HT-29 (cell line): Measurements from ENCODE around the gene AUNIP. TPM values are rescaled to one million over a fixed set of nuclear protein-coding genes. Genes with fewer than 3 reads are reported as not detected.

Source experiments
- DNase-seq: peaks from one replicate; pipeline ENCODE4 v3.0.0-alpha.2; 2015; ENCODE audit warnings: low spot score
- total RNA-seq: library from RNA; depleted of rRNA; stranded (reverse); fragments of >200 nt; shearing (Covaris generic); gene quantifications from 2 replicates; pipeline ENCODE4 v1.2.3, GENCODE V29; 2014

AUNIP gene
- total RNA-seq, 1 experiment from 2014 or later, result 8.3 TPM

GRCh38 chr1:25889470-25889869, 30.2 kb upstream of the AUNIP start:
- DNase-seq, result peak; percentile 19

- no peak for DNase-seq
Measured at GRCh38 chr1:25888426-25888987, 29.2 kb upstream of the AUNIP start.

DNA sequence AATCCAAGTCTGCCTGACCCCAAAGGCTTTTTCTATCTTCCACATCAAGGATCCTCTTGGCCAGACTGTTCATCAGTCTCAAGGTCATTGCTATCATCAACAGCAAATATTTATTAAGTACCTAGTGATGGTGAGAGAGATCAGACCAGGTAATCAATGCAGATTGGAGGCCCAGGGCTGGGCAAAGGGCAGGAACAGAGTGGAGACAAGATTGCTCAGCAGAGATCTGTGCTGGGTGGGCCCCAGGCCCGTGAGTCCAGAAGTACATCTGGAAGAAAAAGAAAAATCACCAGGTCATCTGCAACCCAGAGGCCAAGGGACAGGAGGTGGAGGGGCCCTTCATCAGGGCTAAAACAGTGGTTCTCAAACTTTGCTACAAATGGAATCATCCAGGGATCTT, 26.3 kb upstream of the AUNIP start:
- DNase-seq, result no peak

- no peak for DNase-seq
Measured at GRCh38 chr1:25881266-25881665, 22.0 kb upstream of the AUNIP start.

DNA sequence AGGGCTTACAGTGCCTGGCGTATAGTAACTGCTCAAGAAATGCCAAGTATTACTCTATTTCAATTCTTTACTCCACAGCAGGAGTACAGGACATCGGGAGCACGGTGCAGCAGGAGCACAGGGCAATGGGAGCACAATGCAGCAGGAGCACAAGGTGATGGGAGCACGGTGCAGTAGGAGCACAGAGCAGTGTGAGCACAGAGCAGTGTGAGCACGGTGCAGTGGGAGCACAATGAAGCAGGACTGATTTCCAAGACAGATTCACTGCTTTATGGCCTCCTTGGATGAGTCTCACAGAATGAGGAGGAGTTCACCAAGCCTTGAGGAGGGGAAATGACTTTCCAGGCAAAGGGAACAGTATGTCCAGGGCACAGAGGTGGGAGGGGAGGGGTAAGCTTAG, 21.3 kb upstream of the AUNIP start:
- DNase-seq, result no peak

GRCh38 chr1:25879675-25880074, 20.4 kb upstream of the AUNIP start:
- no peak for DNase-seq

DNA sequence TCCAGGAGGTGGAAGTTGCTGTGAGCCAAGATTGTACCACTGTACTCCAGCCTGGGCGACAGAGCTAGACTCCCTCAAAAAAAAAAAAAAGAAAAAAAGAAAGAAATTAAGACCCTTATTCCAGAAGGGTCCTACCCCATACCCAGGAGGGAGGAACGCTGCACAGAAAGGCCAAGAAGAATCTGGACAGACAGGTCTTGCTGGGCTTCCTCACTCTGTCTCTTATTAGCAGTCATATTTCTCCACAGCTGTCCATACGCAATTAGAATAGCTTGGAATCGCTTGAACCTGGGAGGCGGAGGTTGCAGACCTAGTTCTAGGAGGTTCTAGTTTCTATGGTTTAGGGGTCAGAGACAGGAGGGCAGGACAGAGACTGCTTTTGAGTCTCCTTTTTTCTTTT, 19.4 kb upstream of the AUNIP start:
- no peak for DNase-seq

DNA sequence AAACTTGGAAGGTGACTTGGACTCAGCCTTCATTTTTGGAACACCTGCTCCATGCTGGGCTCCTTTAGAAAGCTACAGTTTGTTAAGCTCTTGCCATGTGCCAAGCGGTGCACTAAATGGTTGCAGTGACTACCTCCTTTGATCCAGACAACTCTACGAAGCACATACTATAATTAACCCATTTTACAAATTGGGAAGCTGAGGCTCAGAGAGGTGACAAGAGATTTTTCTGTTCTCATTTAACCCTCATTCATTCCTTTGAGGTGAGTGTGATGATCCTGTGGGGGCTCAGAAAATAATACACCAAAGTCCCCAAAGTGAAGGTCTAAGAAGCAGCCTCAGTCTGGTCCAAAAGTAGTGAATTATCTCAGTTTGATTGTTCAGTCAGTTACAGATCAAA, 17.9 kb upstream of the AUNIP start:
- no peak for DNase-seq

- DNase-seq, result no peak
Measured at GRCh38 chr1:25876693-25877077, 17.4 kb upstream of the AUNIP start.

DNA sequence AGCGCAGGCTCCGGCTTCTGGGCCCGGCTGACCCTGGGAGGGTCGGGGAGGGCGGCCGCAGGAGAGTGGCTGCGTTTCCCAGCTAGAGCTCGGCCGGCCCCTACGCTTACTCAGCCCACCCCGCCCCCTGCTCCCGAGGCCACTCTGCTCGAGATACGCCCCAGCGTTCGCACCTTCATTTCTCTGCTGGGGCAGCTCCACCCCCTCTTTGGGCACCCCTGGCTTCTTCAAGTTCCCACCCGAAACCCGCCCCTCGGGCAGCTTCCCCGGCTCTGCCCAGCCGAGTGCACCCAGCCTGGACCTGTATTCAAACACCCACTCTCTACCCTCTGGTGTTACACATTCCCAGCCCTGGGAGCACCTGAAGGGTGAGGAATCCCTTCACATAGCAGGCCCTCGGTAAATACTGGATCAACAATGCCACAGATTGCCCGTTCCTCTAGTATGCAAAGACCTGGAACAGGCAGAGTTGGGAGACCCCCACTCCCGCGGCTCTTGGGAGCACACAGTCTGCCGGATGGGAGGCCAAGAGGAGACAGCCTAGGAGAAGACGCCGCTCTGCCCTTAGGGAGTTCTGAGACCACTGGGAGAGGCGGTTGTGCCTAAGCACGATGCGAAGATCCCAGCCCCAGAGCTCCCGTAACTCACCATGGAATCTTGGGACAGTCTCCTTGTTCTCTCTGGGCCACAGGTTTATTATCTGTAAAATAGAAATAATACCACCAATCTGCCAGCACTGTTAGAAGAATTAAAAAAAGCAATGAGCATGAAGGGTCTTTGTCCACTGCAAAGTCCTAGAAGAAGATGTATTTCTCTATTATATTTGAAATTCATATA, 16.8 kb upstream of the AUNIP start:
- DNase-seq, result peak; percentile 31

DNA sequence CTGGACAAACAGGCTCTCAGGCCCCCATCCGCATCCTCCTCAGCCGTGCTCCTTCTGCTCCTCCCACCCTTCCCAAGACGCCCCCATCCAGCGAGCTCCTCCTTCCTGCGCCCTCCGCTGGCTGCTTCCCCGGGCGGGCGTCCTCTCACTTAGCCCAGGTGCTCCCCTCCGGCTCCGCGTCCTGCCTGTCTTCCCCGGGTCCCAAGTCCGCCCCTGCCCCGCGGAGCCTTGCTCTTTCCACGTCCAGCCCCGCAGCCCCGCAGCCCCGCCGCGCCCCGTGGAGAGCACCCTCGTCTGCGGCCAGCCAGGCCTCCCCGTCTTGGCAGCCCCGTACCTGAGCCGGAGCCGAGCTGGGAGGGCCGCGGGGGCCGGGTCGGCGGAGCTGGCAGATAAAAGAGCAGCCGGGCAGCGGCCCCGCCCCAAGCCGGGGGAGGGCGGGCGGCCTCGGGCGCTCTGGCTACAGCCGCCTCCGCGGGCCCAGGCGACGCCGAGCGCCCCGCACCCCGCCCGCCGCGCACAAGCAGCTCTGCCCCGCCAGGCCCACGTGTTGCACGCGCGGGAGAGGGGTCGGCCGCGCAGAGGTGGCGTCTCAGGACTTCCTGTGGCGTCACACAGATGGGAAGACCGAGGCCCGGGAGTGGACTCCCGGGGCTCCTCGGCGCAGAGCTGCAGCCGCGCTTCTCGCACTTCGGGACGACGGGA, 16.0 kb upstream of the AUNIP start, which contains the start of gene PAQR7:
PAQR7 (minus strand) TSS at position 555 of the 702 bp plus-strand sequence. CDS start 11,869 bp downstream, outside the sequence.
- DNase-seq, result peak; percentile 71

- DNase-seq, result no peak
Measured at GRCh38 chr1:25874635-25875153, 15.4 kb upstream of the AUNIP start.

GRCh38 chr1:25874209-25874608, 15.0 kb upstream of the AUNIP start:
- DNase-seq, result no peak

DNA sequence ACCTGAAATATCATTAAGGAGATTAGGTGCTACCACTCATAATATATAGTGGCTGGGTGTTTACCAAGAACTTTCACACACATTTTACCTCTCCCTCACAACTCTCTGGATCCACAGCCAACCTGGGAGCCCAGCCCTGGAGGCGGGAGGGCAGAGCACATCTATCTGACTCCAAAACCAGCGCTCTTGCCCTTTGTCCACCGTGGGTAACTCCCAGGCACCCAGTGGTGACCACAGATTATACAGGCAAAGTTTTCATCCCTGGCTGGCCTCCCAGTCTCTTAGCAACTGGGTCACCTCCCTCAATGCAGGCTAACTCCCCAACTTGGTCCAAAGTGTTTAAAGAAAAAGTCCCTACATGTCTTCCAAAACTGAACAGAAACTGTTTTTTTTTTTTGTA, 13.9 kb upstream of the AUNIP start:
- DNase-seq, result peak; percentile 38

GRCh38 chr1:25872713-25873112, 13.5 kb upstream of the AUNIP start:
- DNase-seq, result no peak

DNA sequence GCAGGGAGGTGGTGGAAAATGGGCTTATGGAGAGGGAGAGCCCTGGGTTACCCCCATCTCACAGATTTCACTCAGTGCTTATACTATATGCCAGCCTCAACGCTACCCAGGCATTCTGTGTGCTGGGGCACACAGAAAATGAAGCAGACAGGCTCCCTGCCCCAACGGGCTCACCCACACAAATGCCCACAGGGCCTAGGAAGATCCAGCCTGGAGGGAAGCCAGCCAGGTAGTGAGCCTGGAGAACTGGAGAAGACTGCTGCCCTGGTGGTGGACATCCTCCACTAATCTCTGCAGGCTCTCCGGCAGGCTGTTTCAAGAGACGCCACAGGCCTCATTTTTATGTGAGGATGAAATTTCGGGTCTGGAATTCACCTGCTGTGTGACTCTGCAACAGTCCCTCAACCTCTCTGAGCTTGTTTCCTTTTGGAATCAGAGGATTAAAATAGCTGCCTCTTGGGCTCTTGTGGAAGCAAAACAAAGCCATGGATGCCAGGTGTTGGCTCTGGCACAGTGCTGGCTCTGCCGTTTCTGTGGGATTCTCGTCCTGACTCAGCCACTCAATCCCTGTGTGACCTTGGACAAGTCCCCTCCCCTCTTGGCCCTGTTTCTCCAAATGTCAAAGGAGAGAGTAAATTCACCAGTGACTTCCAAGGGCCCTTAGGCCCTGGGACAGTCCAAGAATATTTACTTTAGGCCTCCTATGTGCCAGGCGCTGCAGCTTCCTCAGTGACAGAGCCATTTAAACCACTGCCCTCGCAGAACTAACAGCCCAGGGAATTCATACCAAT, 12.6 kb upstream of the AUNIP start:
- DNase-seq, result no peak

DNA sequence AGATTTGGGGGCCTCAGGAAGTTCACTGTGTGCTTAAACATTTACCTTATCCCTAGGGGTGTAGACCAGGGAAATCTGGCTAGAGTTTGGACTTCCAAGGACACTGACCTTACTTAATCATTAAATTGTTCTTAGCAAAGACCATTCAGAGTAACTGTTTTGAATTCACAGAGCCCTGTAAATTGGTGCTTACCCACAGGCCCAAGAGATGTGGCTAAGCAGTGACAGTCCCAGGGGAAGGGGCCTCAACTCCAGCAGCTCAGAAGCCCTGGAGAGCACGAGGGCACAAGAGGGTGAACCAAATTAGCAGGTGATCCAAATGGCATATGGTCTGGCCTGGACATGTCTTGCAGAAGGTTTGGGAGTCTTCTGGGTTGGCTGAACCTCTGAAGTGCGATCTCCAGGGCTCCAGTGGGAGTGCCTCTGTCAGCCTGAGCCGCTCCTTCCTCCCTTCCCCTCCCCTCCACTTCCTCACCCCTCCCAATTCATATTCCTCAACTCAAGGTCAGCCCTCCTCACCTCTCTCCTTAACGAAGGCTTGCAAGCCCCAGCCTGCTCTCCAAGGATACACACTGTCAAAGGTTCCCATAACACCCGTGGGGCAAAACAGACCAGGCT, 11.9 kb upstream of the AUNIP start:
- DNase-seq, result no peak

GRCh38 chr1:25870614-25871013, 11.4 kb upstream of the AUNIP start:
- no peak for DNase-seq

DNA sequence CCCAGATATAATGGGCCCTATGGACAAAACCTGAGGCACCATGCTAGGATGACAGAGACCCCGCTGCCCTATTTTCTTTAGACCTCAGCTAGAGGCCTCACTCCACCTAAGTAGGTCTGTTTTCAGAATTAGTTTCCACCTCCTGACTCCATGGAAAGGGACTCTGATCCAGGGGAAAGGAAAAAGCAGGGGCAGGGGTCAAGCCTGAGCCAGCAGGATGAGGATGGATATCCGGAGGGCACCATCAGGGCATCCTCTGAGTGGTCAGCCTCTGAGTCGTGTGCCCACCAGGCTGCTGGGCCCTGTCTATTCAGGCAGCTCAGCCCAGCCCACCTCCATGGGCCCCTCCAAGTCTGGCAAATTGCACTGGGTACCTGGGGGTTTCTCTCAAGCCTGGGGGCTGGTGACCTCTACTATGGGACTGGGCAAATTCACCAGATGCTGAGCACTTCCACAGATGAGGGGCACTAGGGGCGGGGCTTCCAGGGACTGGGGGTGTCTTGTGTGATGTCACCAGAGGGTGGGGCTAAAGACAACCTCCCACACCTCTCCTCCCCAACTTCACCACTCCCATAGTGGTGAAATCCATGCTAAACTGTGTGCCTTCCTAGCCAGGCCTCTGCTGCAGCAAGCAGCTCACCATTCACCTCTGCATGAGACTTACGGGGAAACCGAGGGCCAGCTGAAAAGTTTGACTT, 10.8 kb upstream of the AUNIP start:
- DNase-seq, result no peak

GRCh38 chr1:25867210-25867991, 8.1 kb upstream of the AUNIP start:
- DNase-seq, result peak; percentile 82
